Measurements from ENCODE around the gene PACS2.
"Not testable (repeated sequence)": the region's sequence is repeated elsewhere in the genome, so short reads cannot be mapped to it uniquely, and the experiment has no call there.

The PACS2 gene

GRCh38 chr14:105333613-105334364 lies 19.2 kb downstream of the PACS2 start:
- no peak for DNase-seq

GRCh38 chr14:105334383-105335230 lies 20.1 kb downstream of the PACS2 start:
- DNase-seq = no peak

GRCh38 chr14:105335231-105335542 lies 20.6 kb downstream of the PACS2 start:
- not testable (repeated sequence) for DNase-seq

- DNase-seq = no peak
Observed at GRCh38 chr14:105335735-105336476, 21.4 kb downstream of the PACS2 start.

- DNase-seq = no peak
Observed at GRCh38 chr14:105336477-105337287, 22.1 kb downstream of the PACS2 start.

GRCh38 chr14:105337433-105337832 lies 22.9 kb downstream of the PACS2 start:
- DNase-seq = no peak

- DNase-seq = no peak
Observed at GRCh38 chr14:105337966-105338741, 23.6 kb downstream of the PACS2 start.

GRCh38 chr14:105340821-105341733 lies 26.5 kb downstream of the PACS2 start:
- DNase-seq = no peak

GRCh38 chr14:105343194-105343593 lies 28.6 kb downstream of the PACS2 start:
- DNase-seq = no peak

- no peak for DNase-seq
Observed at GRCh38 chr14:105346200-105346533, 31.6 kb downstream of the PACS2 start.

GRCh38 chr14:105346876-105347586 lies 32.5 kb downstream of the PACS2 start:
- no peak for DNase-seq

- no peak for DNase-seq
Observed at GRCh38 chr14:105347587-105347968, 33.0 kb downstream of the PACS2 start.

- no peak for DNase-seq
Observed at GRCh38 chr14:105348169-105348944, 33.8 kb downstream of the PACS2 start.

GRCh38 chr14:105348945-105349699 lies 34.6 kb downstream of the PACS2 start:
- DNase-seq = no peak

GRCh38 chr14:105349992-105350391 lies 35.4 kb downstream of the PACS2 start:
- DNase-seq = no peak

- no peak for DNase-seq
Observed at GRCh38 chr14:105350450-105351244, 36.1 kb downstream of the PACS2 start.

GRCh38 chr14:105351410-105351809 lies 36.9 kb downstream of the PACS2 start:
- no peak for DNase-seq
